ENCODE data around the gene CRB3. TPM values are rescaled to one million over a fixed set of nuclear protein-coding genes. Genes with fewer than 3 reads are reported as not detected.
A peak's percentile ranks its signal among the peaks of the same experiment; 100 is the strongest.

CRB3 gene
- total and polyA plus RNA-seq, 7 experiments from 2014 or later: 0.44 to 10.1 (median 6.5) TPM

DNA sequence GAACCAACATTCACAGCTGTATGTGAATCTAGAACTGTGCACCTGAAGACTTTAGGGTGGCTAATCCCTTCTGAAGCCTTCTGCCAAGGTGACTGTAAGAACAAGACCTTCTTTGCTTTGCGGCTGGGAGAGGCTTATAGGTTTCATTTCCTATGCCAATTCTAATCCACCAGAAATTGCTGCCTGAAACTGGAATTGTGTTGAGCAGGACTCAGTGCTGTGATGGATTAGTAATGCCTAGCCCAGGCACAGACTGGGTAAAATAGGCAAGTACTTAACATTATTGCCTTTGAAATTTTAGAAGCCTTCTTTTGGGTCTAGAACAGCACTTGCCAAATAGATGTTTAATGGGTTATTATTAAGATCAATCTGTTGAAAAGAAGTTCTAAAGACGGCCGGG, 16.0 kb upstream of the CRB3 start:
- no peak overlapping the region for H3K4me3 ChIP-seq (ENCODE audit: low read length)
- Mint-ChIP-seq H3K36me3 (peaks cover 6 to 48% (median 28%) of the 10 kb centered on the region in 5 donors), H3K27ac (no peak overlapping the region), H3K4me3 (no peak overlapping the region), H3K9me3 (peaks cover 0 to 6% (median 0%) of the 10 kb centered on the region in 11 donors), H3K4me1 (peaks cover 0 to 6% (median 0%) of the 10 kb centered on the region in 7 donors), H3K27me3 (no peaks in the 10 kb centered on the region)
- no peaks in the 10 kb centered on the region for H3K4me1 ChIP-seq (ENCODE audit: control insufficient read depth in 2 of 2, insufficient read depth in 2 of 2, low read length in 2 of 2)
- ATAC-seq (no peak), DNase-seq (no peak)
- POLR2A ChIA-PET: no interaction called here
- intact Hi-C loops (cut with micrococcal nuclease): no loop called here
- CTCF ChIA-PET: no interaction called here
- H3K36me3 ChIP-seq (ENCODE audit: control insufficient read depth in 2 of 3, insufficient read depth in 3 of 3, low read length in 3 of 3): peaks cover 0 to 13% (median 0%) of the 10 kb centered on the region in 3 experiments
- H3K27ac ChIP-seq (ENCODE audit: low read depth, low read length): no peak overlapping the region
- H3K9me3 ChIP-seq (ENCODE audit: control insufficient read depth in 2 of 3, low read length in 3 of 3): no peaks in the 10 kb centered on the region
- no peaks in the 10 kb centered on the region for H3K27me3 ChIP-seq (ENCODE audit: control insufficient read depth in 2 of 2, insufficient read depth in 2 of 2, low read length in 2 of 2)

DNA sequence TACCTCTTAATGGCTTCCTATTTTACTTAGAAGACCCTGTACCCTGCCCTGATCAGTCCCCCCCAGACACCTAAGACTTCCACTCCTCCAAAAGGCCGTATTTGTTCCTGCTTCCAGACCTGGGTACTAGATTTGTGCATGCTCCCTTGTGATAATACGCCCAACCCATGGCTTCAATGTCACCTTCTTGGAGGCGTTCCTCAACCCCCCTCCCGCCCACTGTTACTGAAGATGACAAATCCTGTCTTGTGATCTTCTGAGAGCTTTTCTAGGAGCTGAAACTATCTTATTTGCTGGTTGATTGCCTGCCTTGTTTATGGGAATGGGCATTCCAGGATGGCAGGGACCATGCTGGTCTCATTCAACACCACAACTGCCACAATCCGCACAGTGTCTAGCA, 13.9 kb upstream of the CRB3 start:
- Mint-ChIP-seq H3K27me3 (no peaks in the 10 kb centered on the region), H3K36me3 (peaks cover 10 to 62% (median 44%) of the 10 kb centered on the region in 5 donors), H3K27ac (peak overlapping the region in 1 of 9 donors; percentile 65), H3K4me1 (peaks cover 0 to 6% (median 0%) of the 10 kb centered on the region in 7 donors), H3K4me3 (no peak overlapping the region), H3K9me3 (peaks cover 0 to 21% (median 6%) of the 10 kb centered on the region in 11 donors)
- Histone ChIP-seq H3K4me3 (ENCODE audit: low read length) (no peak overlapping the region), H3K9me3 (ENCODE audit: control insufficient read depth in 2 of 3, low read length in 3 of 3) (peaks cover 0 to 18% (median 0%) of the 10 kb centered on the region in 3 experiments), H3K4me1 (ENCODE audit: control insufficient read depth in 2 of 2, insufficient read depth in 2 of 2, low read length in 2 of 2) (no peaks in the 10 kb centered on the region), H3K27me3 (ENCODE audit: control insufficient read depth in 2 of 2, insufficient read depth in 2 of 2, low read length in 2 of 2) (no peaks in the 10 kb centered on the region), H3K36me3 (ENCODE audit: control insufficient read depth in 2 of 3, insufficient read depth in 3 of 3, low read length in 3 of 3) (peaks cover 0 to 34% (median 17%) of the 10 kb centered on the region in 3 experiments), H3K27ac (ENCODE audit: low read depth, low read length) (no peak overlapping the region)
- POLR2A ChIA-PET: no interaction called here
- ATAC-seq: no peak
- intact Hi-C loops (cut with micrococcal nuclease): no loop called here
- DNase-seq: no peak
- CTCF ChIA-PET: no interaction called here

DNA sequence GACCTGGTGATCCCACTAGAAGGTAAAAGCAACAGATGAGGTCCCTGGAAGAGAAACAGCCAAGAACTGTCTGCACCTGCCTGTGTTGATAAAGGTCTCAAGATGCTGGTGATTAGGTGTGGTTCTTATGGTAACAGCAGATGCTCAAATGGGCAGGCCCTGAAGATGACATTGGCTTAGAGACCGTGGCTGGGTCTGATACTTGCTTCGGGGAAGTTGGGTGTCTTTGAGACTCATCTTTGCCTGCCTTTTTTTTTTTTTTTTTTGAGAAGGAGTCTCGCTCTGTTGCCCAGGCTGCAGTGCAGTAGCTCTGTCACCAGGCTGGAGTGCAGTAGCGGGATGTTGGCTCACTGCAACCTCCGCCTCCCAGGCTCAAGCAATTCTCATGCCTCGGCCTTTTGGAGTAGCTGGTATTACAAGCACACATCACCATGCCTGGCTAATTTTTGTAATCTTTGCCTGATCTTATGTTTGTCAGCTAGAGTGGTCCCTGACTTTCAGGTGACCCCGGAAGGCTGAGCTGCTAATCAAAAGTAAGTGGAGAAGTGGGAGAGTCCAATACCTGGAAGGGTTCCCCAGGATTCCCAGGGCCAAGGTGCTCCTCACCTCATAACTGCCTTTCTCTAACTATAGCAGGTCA, 12.4 kb upstream of the CRB3 start:
- intact Hi-C loops (cut with micrococcal nuclease): no loop called here
- Mint-ChIP-seq H3K27ac (no peak overlapping the region), H3K27me3 (no peaks in the 10 kb centered on the region), H3K36me3 (peaks cover 18 to 62% (median 52%) of the 10 kb centered on the region in 5 donors), H3K4me1 (peaks cover 0 to 2% (median 0%) of the 10 kb centered on the region in 7 donors), H3K4me3 (no peak overlapping the region), H3K9me3 (peaks cover 0 to 26% (median 12%) of the 10 kb centered on the region in 11 donors)
- Histone ChIP-seq H3K27ac (ENCODE audit: low read depth, low read length) (no peak overlapping the region), H3K36me3 (ENCODE audit: control insufficient read depth in 2 of 3, insufficient read depth in 3 of 3, low read length in 3 of 3) (peaks cover 0 to 43% (median 18%) of the 10 kb centered on the region in 3 experiments), H3K9me3 (ENCODE audit: control insufficient read depth in 2 of 3, low read length in 3 of 3) (peaks cover 0 to 22% (median 0%) of the 10 kb centered on the region in 3 experiments), H3K4me3 (ENCODE audit: low read length) (no peak overlapping the region), H3K4me1 (ENCODE audit: control insufficient read depth in 2 of 2, insufficient read depth in 2 of 2, low read length in 2 of 2) (no peaks in the 10 kb centered on the region), H3K27me3 (ENCODE audit: control insufficient read depth in 2 of 2, insufficient read depth in 2 of 2, low read length in 2 of 2) (no peaks in the 10 kb centered on the region)
- no peak for DNase-seq
- ATAC-seq: no peak
- CTCF ChIA-PET: no interaction called here
- POLR2A ChIA-PET: no interaction called here

DNA sequence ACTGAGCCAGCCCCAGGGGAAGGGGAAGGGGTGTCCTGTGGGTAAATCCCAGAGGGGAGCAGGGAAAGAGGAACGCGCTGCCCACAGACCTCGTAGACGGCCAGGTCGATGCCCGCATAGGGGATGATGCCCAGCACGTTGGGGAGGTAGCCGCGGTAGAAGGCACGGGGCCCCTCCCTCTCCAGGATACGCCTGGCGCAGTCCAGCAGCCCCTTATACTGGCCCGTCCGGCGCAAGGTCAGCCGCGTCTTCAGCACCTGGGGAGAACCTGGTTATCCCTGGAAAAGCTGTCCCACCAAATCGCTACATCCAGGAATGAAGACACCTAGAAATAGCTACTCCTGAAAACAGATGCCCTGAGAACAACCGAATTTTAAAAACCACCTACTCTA, 11.9 kb upstream of the CRB3 start:
- ChIA-PET POLR2A (no interaction called here), CTCF (no interaction called here)
- DNase-seq (no peak), ATAC-seq (no peak)
- Mint-ChIP-seq H3K4me3 (no peak overlapping the region), H3K4me1 (no peaks in the 10 kb centered on the region), H3K36me3 (peaks cover 15 to 57% (median 49%) of the 10 kb centered on the region in 5 donors), H3K9me3 (peaks cover 0 to 26% (median 12%) of the 10 kb centered on the region in 11 donors), H3K27ac (no peak overlapping the region), H3K27me3 (no peaks in the 10 kb centered on the region)
- intact Hi-C loops (cut with micrococcal nuclease): no loop called here
- H3K36me3 ChIP-seq (ENCODE audit: control insufficient read depth in 2 of 3, insufficient read depth in 3 of 3, low read length in 3 of 3): peaks cover 0 to 43% (median 18%) of the 10 kb centered on the region in 3 experiments
- peaks cover 0 to 22% (median 0%) of the 10 kb centered on the region in 3 experiments for H3K9me3 ChIP-seq (ENCODE audit: control insufficient read depth in 2 of 3, low read length in 3 of 3)
- no peaks in the 10 kb centered on the region for H3K4me1 ChIP-seq (ENCODE audit: control insufficient read depth in 2 of 2, insufficient read depth in 2 of 2, low read length in 2 of 2)
- H3K27me3 ChIP-seq (ENCODE audit: control insufficient read depth in 2 of 2, insufficient read depth in 2 of 2, low read length in 2 of 2): no peaks in the 10 kb centered on the region
- H3K27ac ChIP-seq (ENCODE audit: low read depth, low read length): no peak overlapping the region
- no peak overlapping the region for H3K4me3 ChIP-seq (ENCODE audit: low read length)

DNA sequence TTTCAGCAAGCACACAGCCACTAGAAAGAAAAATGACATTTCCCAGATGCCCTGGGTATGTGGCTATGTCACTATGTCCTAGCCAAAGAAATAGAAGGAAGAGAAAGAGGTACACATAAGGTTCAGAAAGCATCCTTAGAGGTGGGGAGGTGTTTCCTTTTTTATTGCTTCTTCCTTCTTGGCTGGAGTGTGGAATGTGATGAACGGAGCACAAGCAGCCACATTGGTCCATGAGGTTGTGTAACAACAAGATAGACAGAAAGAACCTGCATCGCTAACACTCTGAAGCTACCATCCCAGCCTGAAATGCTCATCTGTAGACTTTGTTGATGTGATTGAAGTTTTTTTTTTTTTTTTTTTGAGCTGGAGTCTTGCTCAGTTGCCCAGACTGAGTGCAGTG, 11.2 kb upstream of the CRB3 start:
- peaks cover 0 to 46% (median 18%) of the 10 kb centered on the region in 3 experiments for H3K36me3 ChIP-seq (ENCODE audit: control insufficient read depth in 2 of 3, insufficient read depth in 3 of 3, low read length in 3 of 3)
- H3K4me3 Mint-ChIP-seq: no peak overlapping the region
- ChIA-PET CTCF (no interaction called here), POLR2A (interaction anchor here (0.6 kb wide), 1 partner anchor 17 kb away, joined by 5 read pairs; no protein-coding TSS in a partner anchor)
- peaks cover 0 to 26% (median 12%) of the 10 kb centered on the region in 11 donors for H3K9me3 Mint-ChIP-seq
- no peaks in the 10 kb centered on the region for H3K27me3 ChIP-seq (ENCODE audit: control insufficient read depth in 2 of 2, insufficient read depth in 2 of 2, low read length in 2 of 2)
- H3K36me3 Mint-ChIP-seq: peaks cover 15 to 62% (median 49%) of the 10 kb centered on the region in 5 donors
- H3K4me1 ChIP-seq (ENCODE audit: control insufficient read depth in 2 of 2, insufficient read depth in 2 of 2, low read length in 2 of 2): no peaks in the 10 kb centered on the region
- ATAC-seq (no peak), DNase-seq (no peak)
- peaks cover 0 to under 1% (median 0%) of the 10 kb centered on the region in 7 donors for H3K4me1 Mint-ChIP-seq
- no peak overlapping the region for H3K27ac ChIP-seq (ENCODE audit: low read depth, low read length)
- peak overlapping the region in 1 of 9 donors; percentile 7 for H3K27ac Mint-ChIP-seq
- peaks cover 0 to 22% (median 0%) of the 10 kb centered on the region in 3 experiments for H3K9me3 ChIP-seq (ENCODE audit: control insufficient read depth in 2 of 3, low read length in 3 of 3)
- H3K27me3 Mint-ChIP-seq: no peaks in the 10 kb centered on the region
- intact Hi-C loops (cut with micrococcal nuclease): no loop called here
- no peak overlapping the region for H3K4me3 ChIP-seq (ENCODE audit: low read length)

DNA sequence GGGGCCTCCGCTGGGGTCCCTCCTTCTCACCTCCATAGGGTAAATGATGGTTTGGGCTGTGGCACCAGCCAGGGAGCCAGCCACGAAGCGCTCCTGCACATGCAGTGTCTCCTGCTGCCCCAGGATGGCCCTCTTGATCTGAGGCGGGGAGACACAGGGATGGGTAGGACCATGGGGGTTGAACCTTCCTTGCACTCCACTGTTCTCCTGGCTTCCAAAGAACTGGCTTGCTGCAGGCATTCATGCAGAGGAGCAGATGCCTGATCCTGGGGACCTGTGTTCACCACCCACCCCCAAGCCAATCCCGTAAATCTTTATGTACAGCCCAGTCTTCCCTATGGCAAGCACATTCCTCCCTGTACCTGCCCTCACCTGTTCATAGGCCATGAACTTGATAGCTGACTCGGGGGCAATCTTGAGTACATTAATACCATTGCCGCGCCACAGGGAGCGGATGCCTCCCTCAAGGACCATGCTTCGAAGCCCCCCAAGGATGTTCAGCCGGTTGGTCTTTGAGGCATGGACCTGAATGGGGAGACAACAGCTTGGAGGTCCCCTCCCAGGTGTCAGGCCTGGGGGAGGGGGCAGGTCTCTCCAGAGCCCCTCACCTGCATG, 10.0 kb upstream of the CRB3 start:
- no peak overlapping the region for H3K4me3 Mint-ChIP-seq
- POLR2A ChIA-PET: interaction anchor here (0.6 kb wide), 2 partner anchors 26 to 1478 kb away, joined by 3 to 7 read pairs; no protein-coding TSS in a partner anchor
- DNase-seq: peak in 1 of 9 donors; percentile 12

More for the DNA sequence above, 10.0 kb upstream of the CRB3 start:
- no peaks in the 10 kb centered on the region for H3K27me3 ChIP-seq (ENCODE audit: control insufficient read depth in 2 of 2, insufficient read depth in 2 of 2, low read length in 2 of 2)
- peaks cover 5 to 12% (median 8%) of the 10 kb centered on the region in 7 donors for H3K4me1 Mint-ChIP-seq
- H3K4me3 ChIP-seq (ENCODE audit: low read length): no peak overlapping the region
- peaks cover 0 to 46% (median 18%) of the 10 kb centered on the region in 3 experiments for H3K36me3 ChIP-seq (ENCODE audit: control insufficient read depth in 2 of 3, insufficient read depth in 3 of 3, low read length in 3 of 3)
- no peaks in the 10 kb centered on the region for H3K4me1 ChIP-seq (ENCODE audit: control insufficient read depth in 2 of 2, insufficient read depth in 2 of 2, low read length in 2 of 2)
- no peak overlapping the region for H3K27ac Mint-ChIP-seq
- intact Hi-C loops (cut with micrococcal nuclease): no loop called here
- H3K27me3 Mint-ChIP-seq: no peaks in the 10 kb centered on the region
- H3K27ac ChIP-seq (ENCODE audit: low read depth, low read length): no peak overlapping the region
- H3K9me3 Mint-ChIP-seq: peaks cover 0 to 26% (median 12%) of the 10 kb centered on the region in 11 donors
- CTCF ChIA-PET: no interaction called here
- ATAC-seq: no peak
- peaks cover 15 to 62% (median 49%) of the 10 kb centered on the region in 5 donors for H3K36me3 Mint-ChIP-seq
- peaks cover 0 to 22% (median 0%) of the 10 kb centered on the region in 3 experiments for H3K9me3 ChIP-seq (ENCODE audit: control insufficient read depth in 2 of 3, low read length in 3 of 3)

Data from naive thymus-derived CD4-positive, alpha-beta T cell (primary cell).